Measurements from ENCODE around the gene MFAP3. TPM values are rescaled to one million over a fixed set of nuclear protein-coding genes. Genes with fewer than 3 reads are reported as not detected.
"Not testable (repeated sequence)": the region's sequence is repeated elsewhere in the genome, so short reads cannot be mapped to it uniquely, and the experiment has no call there.

The MFAP3 gene
- total RNA-seq (2014; rRNA removed; shearing (Covaris generic)): 18.2 and 21.3 TPM in 2 replicates

DNA sequence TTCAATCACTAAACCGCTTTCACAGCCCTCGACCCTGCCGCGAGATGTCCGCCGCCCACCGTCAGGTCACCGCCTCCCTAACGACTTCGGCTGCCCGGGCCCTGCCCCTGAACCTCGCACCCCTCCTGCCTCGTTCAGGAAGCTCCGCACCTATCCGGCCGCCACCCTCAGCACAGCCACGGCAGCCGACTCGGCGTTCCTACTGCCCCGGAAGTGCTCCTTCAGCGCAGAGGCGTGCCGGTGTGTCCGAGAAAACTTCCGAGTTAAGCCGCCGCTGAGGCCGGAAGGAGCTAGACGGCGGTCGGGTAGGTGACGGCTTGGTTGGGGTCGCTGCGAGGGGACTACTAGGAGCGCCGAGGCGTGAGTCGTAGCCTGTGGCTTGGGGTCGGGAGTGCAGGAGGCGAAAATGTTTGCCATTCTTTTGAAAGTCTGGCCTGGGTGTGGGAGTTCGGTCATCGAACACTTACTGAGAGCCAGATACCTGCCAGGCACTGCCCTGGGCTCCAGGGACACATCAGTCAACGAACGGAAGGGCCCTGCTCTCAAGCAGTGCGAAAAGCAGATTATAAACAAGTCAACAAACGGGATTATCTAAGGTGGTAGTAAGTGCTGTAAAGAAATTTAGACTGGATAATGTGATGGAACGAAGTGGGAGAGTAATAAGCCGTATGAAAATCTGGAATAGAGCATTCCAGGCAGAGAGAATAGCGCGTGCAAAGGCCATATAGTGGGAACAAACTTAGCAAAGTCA, at the start of gene MFAP3, which contains the start of gene FAM114A2:
MFAP3 (plus strand) TSS at position 261 of the 751 bp plus-strand sequence. CDS start 10,756 bp downstream, outside the sequence.
FAM114A2 (minus strand) TSS at position 204 of the 751 bp plus-strand sequence. CDS start 3,957 bp downstream, outside the sequence.
- in situ Hi-C loops (cut with HindIII; ENCODE audit: low sequenced_read_pairs): no loop called here
- DNase-seq (ENCODE audit: low spot score): peak; percentile 88

GRCh38 chr5:153991168-153991567, 47.6 kb upstream of the MFAP3 start:
- in situ Hi-C loops (cut with HindIII; ENCODE audit: low sequenced_read_pairs): no loop called here
- DNase-seq (ENCODE audit: low spot score): no peak

DNA sequence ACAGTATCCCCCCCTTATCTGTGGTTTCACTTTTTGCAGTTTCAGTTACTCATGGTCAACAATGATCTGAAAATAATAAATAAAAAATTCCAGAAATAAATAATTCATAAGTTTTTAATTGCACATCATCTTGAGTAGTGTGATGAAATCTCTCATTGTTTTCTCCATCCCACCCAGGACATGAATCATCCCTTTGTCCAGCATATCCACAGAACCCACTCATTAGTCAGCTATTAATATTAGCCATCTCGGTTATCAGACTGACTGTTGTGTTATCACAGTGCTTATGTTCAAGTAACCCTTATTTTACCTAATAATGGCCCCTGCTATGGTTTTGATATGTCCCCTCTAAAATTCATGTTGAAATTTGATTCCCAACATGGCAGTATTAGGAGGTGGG, 40.8 kb upstream of the MFAP3 start:
- no peak for DNase-seq (ENCODE audit: low spot score)
- in situ Hi-C loops (cut with HindIII; ENCODE audit: low sequenced_read_pairs): no loop called here

GRCh38 chr5:153998768-153999167, 40.0 kb upstream of the MFAP3 start:
- DNase-seq (ENCODE audit: low spot score): no peak
- in situ Hi-C loops (cut with HindIII; ENCODE audit: low sequenced_read_pairs): no loop called here

- no peak for DNase-seq (ENCODE audit: low spot score)
- in situ Hi-C loops (cut with HindIII; ENCODE audit: low sequenced_read_pairs): no loop called here
These were observed 38.8 kb upstream of the MFAP3 start for GRCh38 chr5:153999995-154000394.

GRCh38 chr5:154000703-154001102, 38.1 kb upstream of the MFAP3 start:
- in situ Hi-C loops (cut with HindIII; ENCODE audit: low sequenced_read_pairs): no loop called here
- no peak for DNase-seq (ENCODE audit: low spot score)

DNA sequence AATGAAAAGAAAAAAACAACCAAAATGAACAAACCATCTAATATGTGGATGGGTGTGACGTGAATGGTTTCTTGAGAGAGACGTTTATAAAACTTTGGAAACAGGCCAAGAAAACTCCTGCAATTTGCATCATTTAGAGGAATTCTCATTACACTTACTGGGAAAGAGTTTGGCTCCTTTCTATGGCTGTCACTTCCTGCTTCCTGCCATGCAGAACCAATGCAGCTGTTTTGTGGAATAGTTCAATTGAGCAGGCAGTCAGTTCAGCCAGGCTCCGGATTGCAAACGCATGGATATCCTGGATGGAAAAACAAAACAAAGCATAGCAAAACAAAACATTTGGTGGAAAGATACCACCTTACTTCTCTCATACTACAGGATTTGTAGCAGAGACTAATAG, 36.7 kb upstream of the MFAP3 start:
- in situ Hi-C loops (cut with HindIII; ENCODE audit: low sequenced_read_pairs): no loop called here
- no peak for DNase-seq (ENCODE audit: low spot score)

DNA sequence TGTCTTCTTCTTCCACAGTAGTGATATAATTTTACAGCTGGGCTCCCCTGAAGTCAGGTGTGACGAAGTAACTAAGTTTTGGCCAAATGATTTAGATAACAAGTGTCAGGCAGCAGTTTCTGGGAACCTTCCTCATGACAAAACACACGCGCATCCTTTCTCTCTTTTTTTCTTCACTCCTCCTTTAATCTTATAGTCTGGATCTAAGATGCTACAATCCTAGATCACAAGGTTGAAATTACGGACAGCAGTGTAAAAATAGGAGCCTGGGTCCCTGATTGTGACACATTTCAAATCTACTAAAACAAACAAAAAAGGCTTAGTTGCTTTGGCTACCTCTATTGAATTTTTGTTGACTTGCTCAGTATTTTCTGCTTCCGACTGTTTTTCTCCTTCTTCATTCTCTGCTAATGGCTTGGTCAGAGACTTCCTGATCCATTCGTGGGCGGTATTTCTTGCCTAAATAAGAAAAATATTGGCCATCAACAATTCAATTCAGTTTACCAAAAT, 36.2 kb upstream of the MFAP3 start:
- no peak for DNase-seq (ENCODE audit: low spot score)
- in situ Hi-C loops (cut with HindIII; ENCODE audit: low sequenced_read_pairs): no loop called here

DNA sequence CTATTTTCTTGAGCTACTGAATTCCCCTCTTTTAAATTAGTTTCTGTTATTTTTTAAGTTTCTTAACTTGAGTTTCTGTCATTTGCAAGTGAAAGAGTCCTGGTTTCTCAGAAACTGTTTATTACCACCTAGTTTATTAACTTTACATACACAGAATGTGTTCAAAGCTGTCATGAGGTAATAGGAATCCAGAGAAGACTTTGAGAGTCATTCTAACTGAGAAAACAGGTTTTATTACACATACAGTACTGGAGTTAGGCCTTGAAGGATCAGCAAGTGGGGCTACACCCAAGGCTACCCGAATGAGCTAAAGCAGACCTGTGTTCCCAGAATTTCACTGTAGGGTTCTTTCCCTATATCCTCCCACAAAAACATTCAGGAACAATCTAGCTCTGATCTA, 33.1 kb upstream of the MFAP3 start:
- in situ Hi-C loops (cut with HindIII; ENCODE audit: low sequenced_read_pairs): no loop called here
- DNase-seq (ENCODE audit: low spot score): no peak

- in situ Hi-C loops (cut with HindIII; ENCODE audit: low sequenced_read_pairs): no loop called here
- DNase-seq (ENCODE audit: low spot score): no peak
These were observed 28.1 kb upstream of the MFAP3 start for GRCh38 chr5:154010660-154011059.

- no peak for DNase-seq (ENCODE audit: low spot score)
- in situ Hi-C loops (cut with HindIII; ENCODE audit: low sequenced_read_pairs): no loop called here
These were observed 23.6 kb upstream of the MFAP3 start for GRCh38 chr5:154015071-154015693.

GRCh38 chr5:154018919-154019318, 19.8 kb upstream of the MFAP3 start:
- in situ Hi-C loops (cut with HindIII; ENCODE audit: low sequenced_read_pairs); DNase-seq (ENCODE audit: low spot score): not testable (repeated sequence)

- DNase-seq (ENCODE audit: low spot score): no peak
- in situ Hi-C loops (cut with HindIII; ENCODE audit: low sequenced_read_pairs): no loop called here
These were observed 12.8 kb upstream of the MFAP3 start for GRCh38 chr5:154025951-154026350.

DNA sequence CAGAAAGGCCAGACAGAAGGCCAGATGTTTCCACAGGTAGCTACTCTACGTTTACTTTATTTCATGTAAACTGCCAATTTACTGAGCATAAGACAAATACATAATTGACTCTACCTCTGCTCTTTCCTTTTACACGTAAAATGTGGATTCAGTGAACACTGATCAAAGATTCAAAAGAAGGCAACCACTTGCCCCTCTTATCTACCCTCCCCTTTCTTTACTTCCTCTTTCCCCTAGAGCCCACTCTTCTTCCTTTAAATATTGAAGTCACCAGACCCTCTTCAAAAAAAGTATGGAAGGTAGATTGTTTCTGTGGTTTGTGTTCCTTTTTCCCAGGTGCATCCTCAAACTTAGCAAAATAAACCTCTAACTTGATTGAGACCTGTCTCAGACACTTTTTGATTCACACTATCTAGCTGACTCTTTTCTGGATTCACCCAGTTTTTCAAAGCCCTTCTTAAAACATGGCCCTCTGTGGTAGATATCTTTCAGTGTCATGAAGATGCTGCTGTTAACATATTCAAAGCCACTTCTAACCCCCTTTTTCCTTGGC, 6.8 kb upstream of the MFAP3 start:
- in situ Hi-C loops (cut with HindIII; ENCODE audit: low sequenced_read_pairs): no loop called here
- no peak for DNase-seq (ENCODE audit: low spot score)

- in situ Hi-C loops (cut with HindIII; ENCODE audit: low sequenced_read_pairs): no loop called here
- no peak for DNase-seq (ENCODE audit: low spot score)
These were observed 3.8 kb upstream of the MFAP3 start for GRCh38 chr5:154034944-154035343.

GRCh38 chr5:154038261-154038706, 483 bp upstream of the MFAP3 start:
- in situ Hi-C loops (cut with HindIII; ENCODE audit: low sequenced_read_pairs): no loop called here
- no peak for DNase-seq (ENCODE audit: low spot score)

DNA sequence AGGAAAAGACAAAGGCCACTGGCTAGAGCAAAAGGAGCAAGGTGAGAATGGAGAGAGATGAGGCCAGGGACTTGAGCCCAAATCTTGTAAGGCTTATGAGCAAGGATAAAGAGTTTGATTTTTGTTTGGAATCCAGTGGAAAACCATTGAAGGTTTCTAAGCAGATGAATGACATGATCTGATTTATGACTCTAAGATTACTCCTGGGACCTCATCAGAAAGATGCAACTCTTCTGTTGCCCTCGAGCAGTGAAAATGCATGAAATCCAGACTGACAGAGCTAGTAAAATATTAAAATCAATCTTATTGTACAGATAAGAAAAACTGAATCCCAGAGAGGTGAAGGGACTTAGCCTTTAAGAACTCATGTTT, 677 bp downstream of the MFAP3 start:
- DNase-seq (ENCODE audit: low spot score): no peak

DNA sequence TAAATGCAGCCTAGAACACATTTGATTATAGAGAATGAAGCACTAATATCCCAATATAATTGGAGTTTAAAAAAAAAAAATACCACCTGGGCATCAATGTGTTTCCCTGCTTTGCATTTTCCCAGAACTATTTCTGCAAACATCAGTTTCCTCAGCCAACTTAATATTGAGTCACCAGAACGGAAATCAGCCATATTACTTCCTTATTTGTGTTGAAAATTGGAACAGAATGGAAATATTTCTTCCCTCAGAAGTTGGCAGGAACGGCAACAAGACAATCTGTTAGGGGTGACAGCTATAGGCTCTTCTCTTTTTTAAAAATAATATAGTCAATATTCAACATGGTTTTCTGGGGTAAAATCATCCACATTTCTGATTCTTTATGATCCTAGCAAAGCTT, 4.0 kb downstream of the MFAP3 start:
- in situ Hi-C loops (cut with HindIII; ENCODE audit: low sequenced_read_pairs): no loop called here
- no peak for DNase-seq (ENCODE audit: low spot score)

More for the DNA sequence above, 677 bp downstream of the MFAP3 start:
- in situ Hi-C loops (cut with HindIII; ENCODE audit: low sequenced_read_pairs): no loop called here

DNA sequence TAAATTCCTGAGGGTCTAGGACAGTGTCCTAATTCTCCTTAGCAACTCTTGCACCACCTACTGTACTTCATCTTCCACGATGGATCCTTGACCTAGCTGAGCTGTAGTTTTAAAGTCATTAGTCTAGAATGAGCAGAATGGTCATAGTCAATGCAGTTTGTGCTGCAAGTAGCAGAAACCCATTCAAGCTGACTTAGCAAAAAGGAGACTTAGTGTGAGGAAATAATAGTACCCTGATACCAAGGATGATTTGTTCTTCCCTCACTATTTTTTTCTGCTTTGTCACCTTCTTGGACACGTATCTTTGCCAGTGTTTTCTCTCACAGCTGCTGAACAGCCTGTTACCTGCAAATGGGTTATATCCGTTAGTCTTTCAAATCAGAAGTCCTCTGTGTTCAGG, 5.3 kb downstream of the MFAP3 start:
- in situ Hi-C loops (cut with HindIII; ENCODE audit: low sequenced_read_pairs): no loop called here

DNA sequence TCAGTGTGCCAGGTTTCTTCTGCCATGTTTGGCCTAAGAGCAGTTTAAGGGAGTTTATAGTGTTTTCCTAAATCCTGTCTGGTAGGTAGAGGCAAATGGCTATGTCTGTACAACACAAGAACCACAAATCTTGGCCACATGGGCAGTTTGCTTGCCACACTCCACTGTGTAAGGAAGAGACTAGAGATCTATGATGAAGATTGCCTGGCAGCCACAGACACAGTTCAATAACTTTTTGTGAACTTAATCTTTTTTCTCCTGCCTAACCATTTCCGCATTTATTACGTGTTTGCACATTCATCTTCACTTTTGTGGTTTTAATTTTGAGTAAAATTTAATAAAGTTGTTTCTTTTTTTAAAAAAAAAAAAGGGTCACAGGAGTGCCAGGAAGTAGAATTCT, 5.8 kb downstream of the MFAP3 start:
- DNase-seq (ENCODE audit: low spot score): no peak
- in situ Hi-C loops (cut with HindIII; ENCODE audit: low sequenced_read_pairs): no loop called here

More for the DNA sequence above, 5.3 kb downstream of the MFAP3 start:
- DNase-seq (ENCODE audit: low spot score): no peak

Data from G401 (cell line).